A549 treated with DMSO at 1 μM for 4 hours (cell line): ENCODE data around the gene AIF1. TPM values are rescaled to one million over a fixed set of nuclear protein-coding genes. Genes with fewer than 3 reads are reported as not detected.

ENCODE experiments used
- total RNA-seq: library from RNA; stranded (reverse); fragments of 200-300 nt; extraction: Qiagen RNA extraction; gene quantifications from 5 replicates; pipeline ENCODE4 v1.2.3, GENCODE V29; 2022; ENCODE audit warnings: low read depth

AIF1 gene
- not detected in 5 replicates for total RNA-seq

DNA sequence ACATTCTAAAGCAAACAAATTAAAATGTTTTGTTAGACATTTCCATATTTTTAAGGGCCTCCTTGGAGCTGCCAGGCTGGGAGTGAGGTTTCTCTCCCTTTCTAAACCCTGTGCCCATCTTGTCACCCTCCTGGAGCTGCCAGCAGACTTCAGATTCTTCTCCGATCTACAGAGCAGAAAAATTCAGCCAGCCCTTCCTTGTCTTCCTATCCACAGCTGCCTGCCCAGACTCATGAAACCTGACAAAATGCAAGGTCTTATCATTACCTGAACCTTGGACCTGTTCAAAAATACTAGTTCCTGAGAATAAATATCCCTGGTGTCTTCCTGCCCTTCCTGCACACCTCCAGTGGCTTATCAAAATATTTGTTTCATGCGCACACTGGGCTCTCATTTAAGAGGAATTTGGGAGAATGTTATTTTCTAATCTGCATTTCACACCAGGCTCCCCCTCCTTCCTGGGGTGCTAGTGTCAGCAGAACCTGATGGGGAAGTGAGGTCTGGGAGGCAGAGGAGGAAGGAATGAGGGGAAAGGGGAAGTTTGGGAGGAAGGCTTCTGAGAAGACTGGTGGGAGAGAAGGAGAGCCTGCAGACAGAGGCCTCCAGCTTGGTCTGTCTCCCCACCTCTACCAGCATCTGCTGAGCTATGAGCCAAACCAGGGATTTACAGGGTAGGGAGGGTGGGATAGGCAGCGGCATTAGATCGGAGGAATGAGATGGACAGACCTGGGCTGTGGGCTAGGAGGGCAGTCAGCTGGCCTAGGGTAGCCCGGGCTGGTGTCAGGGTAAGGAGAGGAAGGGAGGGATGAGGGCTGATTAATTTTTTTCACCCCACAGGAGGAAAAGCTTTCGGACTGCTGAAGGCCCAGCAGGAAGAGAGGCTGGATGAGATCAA lies at the start of gene AIF1:
AIF1 (plus strand) TSS at position 551 of the 895 bp plus-strand sequence; CDS start at position 647, 96 bp downstream.

DNA sequence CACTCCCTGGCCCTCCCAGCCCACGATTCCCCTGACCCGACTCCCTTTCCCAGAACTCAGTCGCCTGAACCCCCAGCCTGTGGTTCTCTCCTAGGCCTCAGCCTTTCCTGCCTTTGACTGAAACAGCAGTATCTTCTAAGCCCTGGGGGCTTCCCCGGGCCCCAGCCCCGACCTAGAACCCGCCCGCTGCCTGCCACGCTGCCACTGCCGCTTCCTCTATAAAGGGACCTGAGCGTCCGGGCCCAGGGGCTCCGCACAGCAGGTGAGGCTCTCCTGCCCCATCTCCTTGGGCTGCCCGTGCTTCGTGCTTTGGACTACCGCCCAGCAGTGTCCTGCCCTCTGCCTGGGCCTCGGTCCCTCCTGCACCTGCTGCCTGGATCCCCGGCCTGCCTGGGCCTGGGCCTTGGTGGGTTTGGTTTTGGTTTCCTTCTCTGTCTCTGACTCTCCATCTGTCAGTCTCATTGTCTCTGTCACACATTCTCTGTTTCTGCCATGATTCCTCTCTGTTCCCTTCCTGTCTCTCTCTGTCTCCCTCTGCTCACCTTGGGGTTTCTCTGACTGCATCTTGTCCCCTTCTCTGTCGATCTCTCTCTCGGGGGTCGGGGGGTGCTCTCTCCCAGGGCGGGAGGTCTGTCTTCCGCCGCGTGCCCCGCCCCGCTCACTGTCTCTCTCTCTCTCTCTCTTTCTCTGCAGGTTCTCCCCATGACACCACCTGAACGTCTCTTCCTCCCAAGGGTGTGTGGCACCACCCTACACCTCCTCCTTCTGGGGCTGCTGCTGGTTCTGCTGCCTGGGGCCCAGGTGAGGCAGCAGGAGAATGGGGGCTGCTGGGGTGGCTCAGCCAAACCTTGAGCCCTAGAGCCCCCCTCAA lies 42.8 kb upstream of the AIF1 start, which contains the start of gene LTA:
LTA (plus strand) TSS at position 249 of the 871 bp plus-strand sequence; CDS start at position 703, 454 bp downstream.

DNA sequence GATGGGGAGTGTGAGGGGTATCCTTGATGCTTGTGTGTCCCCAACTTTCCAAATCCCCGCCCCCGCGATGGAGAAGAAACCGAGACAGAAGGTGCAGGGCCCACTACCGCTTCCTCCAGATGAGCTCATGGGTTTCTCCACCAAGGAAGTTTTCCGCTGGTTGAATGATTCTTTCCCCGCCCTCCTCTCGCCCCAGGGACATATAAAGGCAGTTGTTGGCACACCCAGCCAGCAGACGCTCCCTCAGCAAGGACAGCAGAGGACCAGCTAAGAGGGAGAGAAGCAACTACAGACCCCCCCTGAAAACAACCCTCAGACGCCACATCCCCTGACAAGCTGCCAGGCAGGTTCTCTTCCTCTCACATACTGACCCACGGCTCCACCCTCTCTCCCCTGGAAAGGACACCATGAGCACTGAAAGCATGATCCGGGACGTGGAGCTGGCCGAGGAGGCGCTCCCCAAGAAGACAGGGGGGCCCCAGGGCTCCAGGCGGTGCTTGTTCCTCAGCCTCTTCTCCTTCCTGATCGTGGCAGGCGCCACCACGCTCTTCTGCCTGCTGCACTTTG lies 39.6 kb upstream of the AIF1 start, which contains the start of gene TNF:
TNF (plus strand) TSS at position 231 of the 567 bp plus-strand sequence; CDS start at position 408, 177 bp downstream.

DNA sequence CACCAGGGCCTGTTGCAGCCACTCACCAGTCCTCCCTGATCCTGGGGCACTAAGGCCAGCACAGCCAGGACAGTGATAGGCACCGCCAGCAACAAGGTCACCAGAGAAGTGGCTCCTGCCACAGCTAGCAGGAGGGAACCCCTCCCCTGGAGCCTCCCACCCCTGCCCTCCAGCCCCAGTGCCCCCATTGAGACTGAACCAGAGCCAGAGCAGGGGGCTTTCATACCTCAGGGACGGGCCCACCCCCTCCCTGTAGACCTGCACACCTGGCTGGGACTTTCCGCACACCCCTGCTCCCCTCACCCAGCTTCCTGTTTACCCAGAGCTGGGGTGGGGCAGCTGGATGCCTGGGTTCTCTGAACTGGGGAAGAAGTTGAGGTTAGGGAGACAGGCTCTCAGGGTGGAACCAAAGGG lies 32.8 kb upstream of the AIF1 start, which contains the start of gene LTB:
LTB (minus strand) TSS at position 195 of the 414 bp plus-strand sequence; CDS start at position 188, 7 bp downstream.

DNA sequence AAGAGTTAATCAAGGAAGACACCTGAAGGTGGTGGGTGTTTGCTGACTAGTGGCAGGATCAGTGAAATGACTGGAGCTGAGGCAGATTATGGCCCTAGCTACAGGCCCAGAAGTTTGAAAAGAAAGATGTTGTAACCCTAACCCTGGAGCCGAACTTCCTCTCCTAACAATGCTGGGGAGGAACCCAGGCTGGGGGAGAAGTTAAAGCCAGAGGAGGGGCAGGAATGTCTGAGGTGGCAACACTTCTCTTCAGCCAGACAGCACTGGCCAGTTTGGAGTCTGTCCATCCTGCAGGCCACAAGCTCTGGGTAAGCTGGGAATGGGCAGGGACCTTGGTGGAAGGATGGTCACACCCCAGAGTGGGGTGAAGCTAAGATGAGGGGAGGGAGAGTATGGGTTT lies 29.0 kb upstream of the AIF1 start, which contains the start of gene LST1:
LST1 (plus strand) TSS at position 270 of the 400 bp plus-strand sequence. CDS start 1,023 bp downstream, outside the sequence.

DNA sequence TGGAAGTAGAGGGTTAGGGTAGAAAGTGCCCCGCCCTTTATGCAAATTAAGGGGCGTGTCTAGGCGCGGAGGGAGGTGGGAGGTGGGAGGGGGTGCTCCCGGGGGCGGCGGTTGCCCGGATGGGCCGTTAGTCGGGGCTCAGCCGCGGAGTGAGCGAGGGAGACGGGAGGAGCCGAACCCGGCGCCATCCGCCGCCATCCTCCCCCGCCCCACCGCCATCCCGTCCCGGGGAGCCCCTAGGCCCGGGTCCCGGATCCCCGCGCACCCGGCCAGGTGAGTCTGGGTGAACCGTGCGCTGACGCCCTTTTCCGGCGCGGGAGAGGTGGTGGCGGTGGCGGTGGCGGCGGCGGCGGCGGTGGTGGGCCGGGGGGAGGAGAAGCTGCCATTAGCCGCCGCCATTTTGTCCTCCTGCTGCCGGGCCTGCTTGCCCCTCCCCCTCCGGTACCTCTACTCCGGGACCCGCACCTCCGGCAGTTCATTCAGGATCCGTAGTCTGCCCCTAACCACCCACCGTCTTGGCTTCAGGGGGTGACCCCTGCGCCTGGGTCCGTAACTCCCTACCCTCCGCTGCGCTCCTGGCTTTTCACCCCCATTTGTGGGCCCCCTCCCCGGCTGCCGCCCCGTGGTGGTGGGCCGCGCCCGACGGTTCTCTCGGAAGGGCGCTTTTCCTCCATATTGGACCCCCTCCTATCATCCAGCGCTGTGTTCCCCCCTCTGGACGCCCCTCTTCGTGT lies 5.7 kb downstream of the AIF1 start, which contains the start of gene PRRC2A:
PRRC2A (plus strand) TSS at position 130 of the 734 bp plus-strand sequence. CDS start 2,075 bp downstream, outside the sequence.

DNA sequence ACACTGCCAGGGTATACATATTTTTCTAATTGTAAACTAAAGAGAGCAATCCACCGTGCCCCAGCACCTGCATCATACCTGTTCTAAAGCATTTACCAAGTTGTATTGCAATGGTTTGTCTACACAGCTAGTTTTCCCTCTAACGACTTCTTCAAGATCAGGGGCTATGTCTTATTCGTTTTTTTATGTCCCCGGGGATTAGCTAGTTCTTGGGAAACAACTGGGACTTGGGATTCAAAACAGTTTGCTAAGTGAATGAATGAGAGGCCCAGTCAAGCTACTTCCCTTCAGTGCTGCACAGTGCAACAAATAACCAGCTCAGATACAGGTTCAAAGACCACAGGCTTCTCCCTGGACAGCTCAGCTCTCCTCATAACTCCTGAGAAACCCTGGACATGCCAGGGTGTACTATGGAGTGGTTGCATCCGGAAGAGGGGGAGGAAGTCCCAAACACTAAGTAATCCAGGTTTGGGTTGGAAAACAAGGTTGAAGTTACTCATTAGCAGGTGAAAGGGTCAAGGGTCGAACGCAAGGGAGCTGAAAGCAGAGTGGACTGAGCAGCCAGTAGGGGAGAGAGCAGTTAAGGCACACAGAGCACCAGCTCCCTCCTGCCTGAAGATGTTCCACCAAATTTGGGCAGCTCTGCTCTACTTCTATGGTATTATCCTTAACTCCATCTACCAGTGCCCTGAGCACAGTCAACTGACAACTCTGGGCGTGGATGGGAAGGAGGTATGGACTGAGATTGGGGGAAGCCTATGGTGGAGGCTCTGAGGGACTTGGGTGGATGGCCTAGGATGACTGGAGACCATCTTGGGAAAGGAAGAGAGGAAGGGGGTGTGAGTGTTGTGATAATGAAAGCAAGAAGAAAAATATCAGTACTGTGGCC lies 40.6 kb downstream of the AIF1 start, which contains the start of gene APOM:
APOM (plus strand) TSS at position 546 of the 889 bp plus-strand sequence; CDS start at position 619, 73 bp downstream.

DNA sequence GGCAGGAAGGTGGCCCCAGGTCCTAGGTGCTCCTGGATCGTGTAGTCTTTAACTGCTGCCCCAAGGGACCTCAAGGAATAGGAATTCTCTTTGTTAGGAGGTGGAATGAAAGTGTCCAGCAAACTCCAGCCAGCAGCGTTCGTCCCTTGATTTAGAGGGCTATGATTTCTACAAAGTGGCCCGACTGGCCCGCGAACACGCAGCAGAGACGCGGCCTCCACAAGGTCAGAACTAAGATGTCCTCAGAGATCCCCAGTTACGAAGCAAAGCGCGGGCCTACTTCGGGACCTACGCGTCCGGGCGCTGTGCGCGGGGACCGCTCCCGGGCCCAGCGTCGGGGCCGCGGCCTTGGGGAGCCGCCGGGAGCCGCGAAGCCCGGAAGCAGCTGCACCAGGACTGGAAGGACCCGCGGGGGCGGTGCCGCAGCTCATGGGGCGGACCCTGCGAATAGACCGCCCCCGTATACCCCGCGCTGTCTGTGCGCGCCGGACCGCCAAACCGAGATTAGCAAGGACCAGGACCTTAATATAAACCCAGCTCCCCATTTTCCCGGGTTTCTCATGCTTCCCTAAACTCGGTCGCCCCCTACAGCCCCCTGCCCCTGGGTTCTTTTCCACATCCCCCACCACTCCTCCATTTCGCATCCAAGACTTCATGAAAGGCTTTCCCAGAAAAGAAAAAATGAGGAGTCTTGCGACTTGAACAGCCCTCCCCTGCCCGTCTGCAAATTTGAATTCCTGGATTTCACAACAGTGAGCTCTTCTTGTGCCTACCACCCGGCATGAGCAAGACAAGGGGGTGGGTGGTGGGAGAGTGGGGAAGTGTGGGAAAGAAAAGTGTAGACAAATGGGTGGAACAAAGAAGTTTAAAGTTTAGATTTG lies 45.6 kb downstream of the AIF1 start, which contains the start of gene C6orf47:
C6orf47 (minus strand) TSS at position 398 of the 881 bp plus-strand sequence. CDS start 831 bp downstream, outside the sequence.

DNA sequence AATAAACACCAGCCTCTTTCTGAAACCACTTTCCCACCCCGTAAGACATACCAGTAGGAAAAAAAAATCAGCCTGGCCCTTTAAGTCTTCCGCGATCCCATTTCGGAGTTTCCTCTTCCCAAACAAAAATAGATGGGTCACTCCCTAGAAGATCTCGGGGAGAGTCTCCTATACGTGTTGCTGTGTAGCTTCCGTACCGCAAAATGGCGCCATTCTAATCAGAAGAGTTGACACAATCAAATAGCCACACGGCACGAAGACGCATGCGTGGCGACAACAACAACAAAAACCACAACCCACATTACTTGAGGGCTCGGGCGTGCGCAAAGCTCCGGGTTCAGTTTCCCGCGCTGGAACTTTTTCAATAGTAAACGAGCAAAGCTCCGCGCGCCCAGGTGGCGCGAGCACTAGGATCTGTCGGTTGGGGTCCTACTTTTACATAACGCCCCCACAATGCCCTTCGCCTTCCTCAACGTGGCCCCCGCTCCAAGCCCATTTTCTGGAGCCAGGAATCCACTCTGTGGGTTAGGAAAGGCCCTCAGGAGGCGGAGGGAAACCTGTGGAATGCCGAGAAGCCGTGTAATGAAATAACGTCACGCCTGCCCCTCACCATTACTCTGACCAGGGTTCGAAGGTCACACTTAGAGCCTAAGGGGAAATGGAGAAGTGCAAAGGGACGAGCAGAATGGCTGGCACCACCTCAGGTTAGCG lies 49.9 kb downstream of the AIF1 start, which contains the start of gene GPANK1:
GPANK1 (minus strand) TSS at position 208 of the 711 bp plus-strand sequence. CDS start 519 bp downstream, outside the sequence.

DNA sequence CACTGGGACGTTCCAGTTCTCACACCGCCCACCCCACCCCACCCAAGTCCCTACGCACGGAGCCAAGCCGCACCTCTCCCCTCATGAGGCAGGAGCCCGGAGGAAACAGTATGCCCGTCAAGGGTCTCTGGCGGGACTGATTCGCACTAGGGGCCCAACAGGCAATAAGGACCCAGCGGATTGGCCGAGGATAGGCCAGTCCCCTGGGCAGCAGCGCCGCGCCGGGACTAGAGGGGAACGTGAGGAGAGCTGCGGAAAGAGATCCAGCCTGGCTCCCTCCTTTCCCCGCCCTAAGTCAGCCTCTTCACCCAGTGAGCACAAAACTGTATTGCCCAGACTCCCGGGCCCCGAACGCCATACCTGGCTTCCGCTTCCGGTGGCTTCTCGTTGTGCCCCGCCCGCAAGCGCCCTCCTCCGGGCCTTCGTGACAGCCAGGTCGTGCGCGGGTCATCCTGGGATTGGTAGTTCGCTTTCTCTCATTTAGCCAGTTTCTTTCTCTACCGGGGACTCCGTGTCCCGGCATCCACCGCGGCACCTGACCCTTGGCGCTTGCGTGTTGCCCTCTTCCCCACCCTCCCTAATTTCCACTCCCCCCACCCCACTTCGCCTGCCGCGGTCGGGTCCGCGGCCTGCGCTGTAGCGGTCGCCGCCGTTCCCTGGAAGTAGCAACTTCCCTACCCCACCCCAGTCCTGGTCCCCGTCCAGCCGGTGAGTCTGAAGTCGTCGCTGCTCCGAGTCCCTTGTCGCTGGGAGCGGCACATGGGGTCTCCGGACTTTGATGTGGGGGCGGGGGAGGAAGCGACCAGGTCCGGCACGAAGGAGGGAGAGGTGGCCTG lies 50.7 kb downstream of the AIF1 start, which contains the start of gene CSNK2B:
CSNK2B (plus strand) TSS at position 580 of the 836 bp plus-strand sequence. CDS start 752 bp downstream, outside the sequence.

Other genes with a start within 250 kb of the AIF1 start
- 26.7 to 28.7 TPM (median 27.5 TPM) in 5 replicates for gene MICA, start 211.6 kb upstream of the AIF1 start, total RNA-seq
- 7.6 to 9.0 TPM (median 8.6 TPM) in 5 replicates for gene MICB, start 117.1 kb upstream of the AIF1 start, total RNA-seq
- not detected in 5 replicates for gene MCCD1, start 86.3 kb upstream of the AIF1 start, total RNA-seq
- 352 to 407 TPM (median 386 TPM) in 5 replicates for gene DDX39B, start 73.2 kb upstream of the AIF1 start, total RNA-seq
- gene ATP6V1G2, start 68.6 kb upstream of the AIF1 start, total RNA-seq = 0.40 to 0.77 TPM (median 0.64 TPM) in 5 replicates
- gene NFKBIL1, start 67.6 kb upstream of the AIF1 start, total RNA-seq = 9.6 to 12.9 TPM (median 11.4 TPM) in 5 replicates
- gene LTA, start 42.9 kb upstream of the AIF1 start, total RNA-seq = 0.11 to 0.12 TPM in 2 of 5 replicates, not detected in the others
- 0.10 to 0.22 TPM (median 0.11 TPM) in 3 of 5 replicates, not detected in the others for gene TNF, start 39.7 kb upstream of the AIF1 start, total RNA-seq
- gene LTB, start 32.8 kb upstream of the AIF1 start, total RNA-seq = 0.29 to 0.50 TPM (median 0.49 TPM) in 5 replicates
- 0.20 to 0.26 TPM in 2 of 5 replicates, not detected in the others for gene LST1, start 29.0 kb upstream of the AIF1 start, total RNA-seq
- not detected in 5 replicates for gene NCR3, start 22.2 kb upstream of the AIF1 start, total RNA-seq
- gene PRRC2A, start 5.5 kb downstream of the AIF1 start, total RNA-seq = 68.9 to 101 TPM (median 86.8 TPM) in 5 replicates
- gene BAG6, start 37.4 kb downstream of the AIF1 start, total RNA-seq = 119 to 155 TPM (median 144 TPM) in 5 replicates
- 2.8 to 3.8 TPM (median 3.2 TPM) in 5 replicates for gene APOM, start 40.7 kb downstream of the AIF1 start, total RNA-seq
- 10.9 to 13.1 TPM (median 12.1 TPM) in 5 replicates for gene C6orf47, start 45.5 kb downstream of the AIF1 start, total RNA-seq
- 10.7 to 15.4 TPM (median 12.2 TPM) in 5 replicates for gene GPANK1, start 49.8 kb downstream of the AIF1 start, total RNA-seq
- gene CSNK2B, start 50.8 kb downstream of the AIF1 start, total RNA-seq = 165 to 176 TPM (median 167 TPM) in 5 replicates
- gene LY6G5B, start 54.7 kb downstream of the AIF1 start, total RNA-seq = 3.6 to 5.8 TPM (median 5.1 TPM) in 5 replicates
- gene LY6G5C, start 65.8 kb downstream of the AIF1 start, total RNA-seq = 0.95 to 2.0 TPM (median 1.3 TPM) in 5 replicates
- gene ABHD16A, start 88.1 kb downstream of the AIF1 start, total RNA-seq = 16.1 to 20.1 TPM (median 17.9 TPM) in 5 replicates
- gene LY6G6F, start 91.6 kb downstream of the AIF1 start, total RNA-seq = not detected in 5 replicates
- gene LY6G6D, start 100.1 kb downstream of the AIF1 start, total RNA-seq = not detected in 5 replicates
- gene LY6G6C, start 106.5 kb downstream of the AIF1 start, total RNA-seq = 0.12 to 0.20 TPM in 2 of 5 replicates, not detected in the others
- gene MPIG6B, start 108.1 kb downstream of the AIF1 start, total RNA-seq = not detected in 5 replicates
- gene DDAH2, start 114.1 kb downstream of the AIF1 start, total RNA-seq = 27.0 to 30.0 TPM (median 27.6 TPM) in 5 replicates
- gene CLIC1, start 121.3 kb downstream of the AIF1 start, total RNA-seq = 490 to 521 TPM (median 507 TPM) in 5 replicates
- 10.7 to 16.8 TPM (median 15.8 TPM) in 5 replicates for gene MSH5, start 124.8 kb downstream of the AIF1 start, total RNA-seq
- gene SAPCD1, start 147.4 kb downstream of the AIF1 start, total RNA-seq = 3.0 to 5.0 TPM (median 3.3 TPM) in 5 replicates
- gene VWA7, start 162.1 kb downstream of the AIF1 start, total RNA-seq = 1.4 to 2.0 TPM (median 1.8 TPM) in 5 replicates
- gene VARS1, start 180.5 kb downstream of the AIF1 start, total RNA-seq = 52.7 to 64.9 TPM (median 59.0 TPM) in 5 replicates
- 49.8 to 66.9 TPM (median 61.6 TPM) in 5 replicates for gene LSM2, start 191.7 kb downstream of the AIF1 start, total RNA-seq
- gene HSPA1L, start 200.0 kb downstream of the AIF1 start, total RNA-seq = 1.00 to 2.0 TPM (median 1.9 TPM) in 5 replicates
- 134 to 436 TPM (median 349 TPM) in 5 replicates for gene HSPA1A, start 200.3 kb downstream of the AIF1 start, total RNA-seq
- gene HSPA1B, start 212.5 kb downstream of the AIF1 start, total RNA-seq = 109 to 336 TPM (median 263 TPM) in 5 replicates
- 26.4 to 37.6 TPM (median 30.1 TPM) in 5 replicates for gene NEU1, start 247.6 kb downstream of the AIF1 start, total RNA-seq